Measurements from ENCODE around the gene CTAG2. TPM values are rescaled to one million over a fixed set of nuclear protein-coding genes. Genes with fewer than 3 reads are reported as not detected.
A peak's percentile ranks its signal among the peaks of the same experiment; 100 is the strongest.
"Not testable (repeated sequence)": the region's sequence is repeated elsewhere in the genome, so short reads cannot be mapped to it uniquely, and the experiment has no call there.

CTAG2 gene
- total RNA-seq, 5 donors from 2014 or later (not counting 1 experiment from before 2014, with no cell fraction given): 3.4 TPM; not detected in 4

DNA sequence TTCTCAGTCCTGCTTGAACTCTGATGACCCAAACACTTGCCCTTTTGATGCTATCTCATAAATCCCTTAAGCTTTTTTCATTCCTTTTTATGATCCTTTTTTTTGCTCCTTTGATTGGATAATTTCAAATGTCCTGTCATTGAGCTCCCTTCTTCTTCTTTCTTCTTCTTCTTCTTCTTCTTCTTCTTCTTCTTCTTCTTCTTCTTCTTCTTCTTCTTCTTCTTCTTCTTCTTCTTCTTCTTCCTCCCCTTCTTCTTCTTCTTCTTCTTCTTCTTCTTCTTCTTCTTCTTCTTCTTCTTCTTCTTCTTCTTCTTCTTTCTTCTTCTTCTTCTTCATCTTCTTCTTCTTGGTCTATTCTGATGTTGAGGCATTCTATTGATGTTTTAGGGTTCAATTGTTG lies 18.7 kb upstream of the CTAG2 start:
- H3K27me3 ChIP-seq (replicated peaks in 1 of 2; ENCODE audit: control insufficient read depth in 2 of 2, extremely low read depth in 1 of 2, insufficient read depth in 2 of 2, low read length in 1 of 2); DNase-seq; H3K4me1 ChIP-seq (ENCODE audit: control insufficient read depth in 1 of 2, extremely low read depth in 1 of 2, insufficient read depth in 2 of 2, low read length in 2 of 2); POLR2A ChIA-PET; H3K36me3 ChIP-seq (ENCODE audit: control insufficient read depth in 2 of 2, extremely low read depth in 1 of 2, insufficient read depth in 1 of 2, low read length in 1 of 2); H3K27ac ChIP-seq (ENCODE audit: low read length); H3K27ac Mint-ChIP-seq; H3K4me3 ChIP-seq (ENCODE audit: control insufficient read depth in 1 of 2, extremely low read depth in 1 of 2, low read length in 1 of 2); H3K9me3 ChIP-seq; H3K4me1 Mint-ChIP-seq; ATAC-seq (replicated peaks in 1 of 4); H3K4me3 Mint-ChIP-seq: not testable (repeated sequence)
- Mint-ChIP-seq H3K27me3 (peaks cover 0 to 14% of the 10 kb centered on the region in 2 donors), H3K36me3 (peaks cover 28% of the 10 kb centered on the region), H3K9me3 (peaks cover 12 to 28% (median 15%) of the 10 kb centered on the region in 3 donors)
- CTCF ChIA-PET: interaction anchor here in 1 of 2 donors (0.7 kb wide), 2 partner anchors 145 to 165 kb away, joined by 5 read pairs; no protein-coding TSS in a partner anchor

GRCh38 chrX:154670848-154671247 lies 17.5 kb upstream of the CTAG2 start:
- peaks cover 24% of the 10 kb centered on the region for H3K36me3 Mint-ChIP-seq
- POLR2A ChIA-PET; H3K9me3 ChIP-seq; H3K4me1 ChIP-seq (ENCODE audit: control insufficient read depth in 1 of 2, extremely low read depth in 1 of 2, insufficient read depth in 2 of 2, low read length in 2 of 2); H3K27ac ChIP-seq (ENCODE audit: low read length); H3K4me3 Mint-ChIP-seq; H3K4me3 ChIP-seq (ENCODE audit: control insufficient read depth in 1 of 2, extremely low read depth in 1 of 2, low read length in 1 of 2); H3K27me3 ChIP-seq (replicated peaks in 1 of 2; ENCODE audit: control insufficient read depth in 2 of 2, extremely low read depth in 1 of 2, insufficient read depth in 2 of 2, low read length in 1 of 2); H3K36me3 ChIP-seq (ENCODE audit: control insufficient read depth in 2 of 2, extremely low read depth in 1 of 2, insufficient read depth in 1 of 2, low read length in 1 of 2); ATAC-seq (replicated peaks in 1 of 4); H3K4me1 Mint-ChIP-seq; H3K27ac Mint-ChIP-seq; CTCF ChIA-PET: not testable (repeated sequence)
- peaks cover 12 to 28% (median 15%) of the 10 kb centered on the region in 3 donors for H3K9me3 Mint-ChIP-seq
- WGBS (ENCODE audit: insufficient coverage): 14% methylated on average over 1 of the region's 8 CpGs
- peaks cover 0 to 10% of the 10 kb centered on the region in 2 donors for H3K27me3 Mint-ChIP-seq
- peak in 6 of 35 experiments; percentile 2 to 12 (median 7) for DNase-seq

GRCh38 chrX:154661899-154662298 lies 8.5 kb upstream of the CTAG2 start:
- DNase-seq (no peak), ATAC-seq (replicated peaks in 1 of 4) (no peak)
- Mint-ChIP-seq H3K27me3 (no peaks in the 10 kb centered on the region), H3K36me3 (no peaks in the 10 kb centered on the region), H3K4me1 (peaks cover 0 to 6% (median 5%) of the 10 kb centered on the region in 3 donors), H3K27ac (no peak overlapping the region), H3K9me3 (peaks cover 0 to 13% (median 2%) of the 10 kb centered on the region in 3 donors), H3K4me3 (no peak overlapping the region)
- ChIA-PET CTCF (no interaction called here), POLR2A (no interaction called here)
- no peaks in the 10 kb centered on the region for H3K27me3 ChIP-seq (replicated peaks in 1 of 2; ENCODE audit: control insufficient read depth in 2 of 2, extremely low read depth in 1 of 2, insufficient read depth in 2 of 2, low read length in 1 of 2)
- 40% methylated on average over 1 of the region's 7 CpGs for WGBS (ENCODE audit: insufficient coverage)
- no peak overlapping the region for H3K27ac ChIP-seq (ENCODE audit: low read length)
- no peak overlapping the region for H3K4me3 ChIP-seq (ENCODE audit: control insufficient read depth in 1 of 2, extremely low read depth in 1 of 2, low read length in 1 of 2)
- no peaks in the 10 kb centered on the region for H3K9me3 ChIP-seq
- H3K4me1 ChIP-seq (ENCODE audit: control insufficient read depth in 1 of 2, extremely low read depth in 1 of 2, insufficient read depth in 2 of 2, low read length in 2 of 2): no peaks in the 10 kb centered on the region
- no peaks in the 10 kb centered on the region for H3K36me3 ChIP-seq (ENCODE audit: control insufficient read depth in 2 of 2, extremely low read depth in 1 of 2, insufficient read depth in 1 of 2, low read length in 1 of 2)

- Mint-ChIP-seq H3K27me3 (no peaks in the 10 kb centered on the region), H3K9me3 (peaks cover 0 to 13% (median 2%) of the 10 kb centered on the region in 3 donors), H3K36me3 (no peaks in the 10 kb centered on the region), H3K4me1 (peaks cover 0 to 6% (median 5%) of the 10 kb centered on the region in 3 donors), H3K27ac (no peak overlapping the region), H3K4me3 (no peak overlapping the region)
- ATAC-seq (replicated peaks in 1 of 4): no peak
- DNase-seq: no peak
- no peaks in the 10 kb centered on the region for H3K36me3 ChIP-seq (ENCODE audit: control insufficient read depth in 2 of 2, extremely low read depth in 1 of 2, insufficient read depth in 1 of 2, low read length in 1 of 2)
- ChIA-PET POLR2A (no interaction called here), CTCF (no interaction called here)
- H3K4me3 ChIP-seq (ENCODE audit: control insufficient read depth in 1 of 2, extremely low read depth in 1 of 2, low read length in 1 of 2): no peak overlapping the region
- H3K4me1 ChIP-seq (ENCODE audit: control insufficient read depth in 1 of 2, extremely low read depth in 1 of 2, insufficient read depth in 2 of 2, low read length in 2 of 2): no peaks in the 10 kb centered on the region
- WGBS (ENCODE audit: insufficient coverage): 80% methylated on average over 1 of the region's 4 CpGs
- no peaks in the 10 kb centered on the region for H3K9me3 ChIP-seq
- H3K27me3 ChIP-seq (replicated peaks in 1 of 2; ENCODE audit: control insufficient read depth in 2 of 2, extremely low read depth in 1 of 2, insufficient read depth in 2 of 2, low read length in 1 of 2): no peaks in the 10 kb centered on the region
- no peak overlapping the region for H3K27ac ChIP-seq (ENCODE audit: low read length)
These were observed 7.8 kb upstream of the CTAG2 start for GRCh38 chrX:154661170-154661569.

GRCh38 chrX:154660541-154660940 lies 7.2 kb upstream of the CTAG2 start:
- Histone ChIP-seq H3K36me3 (ENCODE audit: control insufficient read depth in 2 of 2, extremely low read depth in 1 of 2, insufficient read depth in 1 of 2, low read length in 1 of 2) (no peaks in the 10 kb centered on the region), H3K4me3 (ENCODE audit: control insufficient read depth in 1 of 2, extremely low read depth in 1 of 2, low read length in 1 of 2) (no peak overlapping the region), H3K27ac (ENCODE audit: low read length) (no peak overlapping the region), H3K9me3 (no peaks in the 10 kb centered on the region), H3K27me3 (replicated peaks in 1 of 2; ENCODE audit: control insufficient read depth in 2 of 2, extremely low read depth in 1 of 2, insufficient read depth in 2 of 2, low read length in 1 of 2) (no peaks in the 10 kb centered on the region), H3K4me1 (ENCODE audit: control insufficient read depth in 1 of 2, extremely low read depth in 1 of 2, insufficient read depth in 2 of 2, low read length in 2 of 2) (no peaks in the 10 kb centered on the region)
- Mint-ChIP-seq H3K27ac (no peak overlapping the region), H3K4me3 (no peak overlapping the region), H3K9me3 (peaks cover 0 to 13% (median 0%) of the 10 kb centered on the region in 3 donors), H3K27me3 (no peaks in the 10 kb centered on the region), H3K36me3 (no peaks in the 10 kb centered on the region), H3K4me1 (peaks cover 0 to 6% (median 5%) of the 10 kb centered on the region in 3 donors)
- DNase-seq: no peak
- no CpG with 5 or more reads among the region's 6 CpGs for WGBS (ENCODE audit: insufficient coverage)
- no peak for ATAC-seq (replicated peaks in 1 of 4)
- CTCF ChIA-PET: no interaction called here
- POLR2A ChIA-PET: no interaction called here

DNA sequence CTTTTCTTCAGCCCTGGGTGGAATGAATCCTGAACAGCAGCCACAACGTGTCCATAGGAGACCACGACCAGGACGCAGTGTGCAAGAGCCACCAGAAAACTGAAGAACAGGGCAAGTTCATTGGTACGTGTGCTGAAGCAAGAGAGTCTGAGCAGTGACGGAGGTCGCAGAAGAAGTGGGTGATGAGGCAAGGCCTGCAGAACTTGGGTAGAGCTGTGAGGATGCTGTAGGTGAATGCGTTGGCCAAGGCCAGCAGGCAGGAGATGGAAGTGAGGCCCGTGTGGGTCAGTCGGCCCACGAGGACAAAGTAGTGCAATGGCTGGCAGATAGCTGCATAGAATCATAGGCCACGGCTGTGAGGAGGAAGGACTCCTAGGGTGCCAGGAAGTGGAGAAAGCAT lies 5.6 kb upstream of the CTAG2 start:
- no peaks in the 10 kb centered on the region for H3K36me3 ChIP-seq (ENCODE audit: control insufficient read depth in 2 of 2, extremely low read depth in 1 of 2, insufficient read depth in 1 of 2, low read length in 1 of 2)
- no peaks in the 10 kb centered on the region for H3K9me3 ChIP-seq
- H3K27ac ChIP-seq (ENCODE audit: low read length): no peak overlapping the region
- CTCF ChIA-PET: no interaction called here
- peaks cover 0 to 4% of the 10 kb centered on the region in 2 donors for H3K27me3 Mint-ChIP-seq
- no peak overlapping the region for H3K4me3 Mint-ChIP-seq
- peaks cover 0 to 5% (median 0%) of the 10 kb centered on the region in 3 donors for H3K9me3 Mint-ChIP-seq
- DNase-seq: no peak
- peaks cover 0 to 6% (median 5%) of the 10 kb centered on the region in 3 donors for H3K4me1 Mint-ChIP-seq
- no peak overlapping the region for H3K27ac Mint-ChIP-seq
- no peak for ATAC-seq (replicated peaks in 1 of 4)
- H3K4me1 ChIP-seq (ENCODE audit: control insufficient read depth in 1 of 2, extremely low read depth in 1 of 2, insufficient read depth in 2 of 2, low read length in 2 of 2): no peaks in the 10 kb centered on the region
- 92% methylated on average over 4 of the region's 11 CpGs for WGBS (ENCODE audit: insufficient coverage)
- POLR2A ChIA-PET: no interaction called here
- H3K4me3 ChIP-seq (ENCODE audit: control insufficient read depth in 1 of 2, extremely low read depth in 1 of 2, low read length in 1 of 2): no peak overlapping the region
- H3K36me3 Mint-ChIP-seq: no peaks in the 10 kb centered on the region
- H3K27me3 ChIP-seq (replicated peaks in 1 of 2; ENCODE audit: control insufficient read depth in 2 of 2, extremely low read depth in 1 of 2, insufficient read depth in 2 of 2, low read length in 1 of 2): no peaks in the 10 kb centered on the region

GRCh38 chrX:154658187-154658586 lies 4.8 kb upstream of the CTAG2 start:
- Mint-ChIP-seq H3K9me3 (no peaks in the 10 kb centered on the region), H3K4me1 (peaks cover 0 to 6% (median 5%) of the 10 kb centered on the region in 3 donors), H3K27me3 (peaks cover 0 to 4% of the 10 kb centered on the region in 2 donors), H3K36me3 (no peaks in the 10 kb centered on the region), H3K27ac (no peak overlapping the region), H3K4me3 (no peak overlapping the region)
- no peak overlapping the region for H3K4me3 ChIP-seq (ENCODE audit: control insufficient read depth in 1 of 2, extremely low read depth in 1 of 2, low read length in 1 of 2)
- ChIA-PET POLR2A (interaction anchor here in 1 of 2 donors (0.5 kb wide), 1 partner anchor 898 kb away, joined by 3 read pairs; no protein-coding TSS in a partner anchor), CTCF (no interaction called here)
- ATAC-seq (replicated peaks in 1 of 4) (no peak), DNase-seq (no peak)
- H3K27me3 ChIP-seq (replicated peaks in 1 of 2; ENCODE audit: control insufficient read depth in 2 of 2, extremely low read depth in 1 of 2, insufficient read depth in 2 of 2, low read length in 1 of 2): no peaks in the 10 kb centered on the region
- no peaks in the 10 kb centered on the region for H3K9me3 ChIP-seq
- H3K4me1 ChIP-seq (ENCODE audit: control insufficient read depth in 1 of 2, extremely low read depth in 1 of 2, insufficient read depth in 2 of 2, low read length in 2 of 2): no peaks in the 10 kb centered on the region
- WGBS (ENCODE audit: insufficient coverage): 94% methylated on average over 6 of the region's 12 CpGs
- H3K27ac ChIP-seq (ENCODE audit: low read length): no peak overlapping the region
- H3K36me3 ChIP-seq (ENCODE audit: control insufficient read depth in 2 of 2, extremely low read depth in 1 of 2, insufficient read depth in 1 of 2, low read length in 1 of 2): no peaks in the 10 kb centered on the region
